ENCODE data around the gene ARMC2. TPM values are rescaled to one million over a fixed set of nuclear protein-coding genes. Genes with fewer than 3 reads are reported as not detected.
"Not testable (repeated sequence)": the region's sequence is repeated elsewhere in the genome, so short reads cannot be mapped to it uniquely, and the experiment has no call there.

ARMC2 gene
- total RNA-seq, 4 donors from 2014 or later, result 0.27 to 4.1 (median 1.2) TPM

DNA sequence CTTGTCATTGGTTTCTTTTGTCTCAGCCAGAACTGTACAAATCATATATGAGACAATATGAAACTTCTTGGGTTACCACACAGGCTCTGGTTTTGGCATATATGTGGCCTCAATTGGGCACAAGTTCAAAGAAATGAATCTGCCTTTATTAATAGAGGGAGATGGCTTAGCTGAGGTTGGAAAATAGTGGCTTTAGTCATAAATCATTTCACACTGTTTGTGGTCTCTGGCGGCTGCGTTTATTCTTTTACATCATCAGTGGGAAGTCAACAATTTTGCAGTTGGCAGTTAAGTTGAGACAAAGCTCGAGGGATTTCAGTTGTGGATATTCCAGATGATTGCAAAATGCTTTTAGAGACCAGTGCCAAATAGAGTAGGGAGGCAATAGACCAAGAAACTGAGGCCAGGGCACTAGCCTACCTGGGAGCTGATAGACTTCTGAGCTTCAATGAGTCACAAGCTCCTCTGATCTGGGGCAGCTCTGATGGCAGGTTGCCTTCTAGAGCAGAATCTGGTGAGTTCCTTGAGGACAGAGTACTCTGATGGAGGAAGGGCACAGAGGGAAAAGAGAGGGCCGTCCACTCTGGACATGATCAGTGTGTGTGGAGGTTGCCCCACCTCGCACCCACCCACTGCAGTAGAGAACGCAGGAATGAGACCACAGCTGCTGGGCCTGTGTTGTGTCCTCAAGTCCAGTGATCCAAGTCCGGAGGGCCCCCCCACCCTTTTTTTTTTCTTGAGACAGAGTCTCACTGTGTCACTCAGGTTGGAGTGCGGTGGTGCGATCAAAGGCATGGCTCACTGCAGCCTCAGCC, 73.5 kb downstream of the ARMC2 start:
- H3K27me3 ChIP-seq, result no peaks in the 10 kb centered on the region
- peak overlapping the region; percentile 10 to 65 (median 59) for H3K27ac ChIP-seq
- no peaks in the 10 kb centered on the region for H3K36me3 ChIP-seq
- intact Hi-C loops (cut with DNase I), result no loop called here
- no peak overlapping the region for H3K4me3 ChIP-seq
- H3K4me1 ChIP-seq, result peaks cover 4 to 20% (median 17%) of the 10 kb centered on the region in 3 donors
- 46 to 51% methylated on average over 7 to 8 of the region's 9 CpGs for WGBS, 2 donors
- no peaks in the 10 kb centered on the region for H3K9me3 ChIP-seq
- TF ChIP-seq POLR2A (IDR thresholded peaks at IDR 0.05), result no peak
- DNase-seq, result no peak

DNA sequence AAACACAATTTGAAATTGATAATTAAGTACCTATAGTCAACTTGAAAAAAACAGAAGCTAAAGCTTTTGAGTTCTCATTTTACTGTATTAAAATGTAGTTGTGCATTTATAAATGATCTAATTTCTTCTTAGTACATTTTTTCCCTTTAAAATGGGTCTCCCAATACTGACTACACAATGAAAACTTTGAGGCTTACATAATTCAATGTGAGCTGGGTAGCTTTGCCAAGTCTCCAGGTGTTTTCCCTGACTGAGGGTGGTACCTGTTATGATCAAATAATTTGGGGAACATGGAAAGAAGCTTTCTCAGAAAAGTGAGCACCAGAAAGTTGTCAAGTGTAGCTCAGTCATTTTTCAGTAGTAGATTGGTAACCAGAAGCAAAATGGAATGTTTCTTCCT, 74.3 kb downstream of the ARMC2 start:
- no peak for TF ChIP-seq POLR2A (IDR thresholded peaks at IDR 0.05)
- TF ChIP-seq, protein P1, sequence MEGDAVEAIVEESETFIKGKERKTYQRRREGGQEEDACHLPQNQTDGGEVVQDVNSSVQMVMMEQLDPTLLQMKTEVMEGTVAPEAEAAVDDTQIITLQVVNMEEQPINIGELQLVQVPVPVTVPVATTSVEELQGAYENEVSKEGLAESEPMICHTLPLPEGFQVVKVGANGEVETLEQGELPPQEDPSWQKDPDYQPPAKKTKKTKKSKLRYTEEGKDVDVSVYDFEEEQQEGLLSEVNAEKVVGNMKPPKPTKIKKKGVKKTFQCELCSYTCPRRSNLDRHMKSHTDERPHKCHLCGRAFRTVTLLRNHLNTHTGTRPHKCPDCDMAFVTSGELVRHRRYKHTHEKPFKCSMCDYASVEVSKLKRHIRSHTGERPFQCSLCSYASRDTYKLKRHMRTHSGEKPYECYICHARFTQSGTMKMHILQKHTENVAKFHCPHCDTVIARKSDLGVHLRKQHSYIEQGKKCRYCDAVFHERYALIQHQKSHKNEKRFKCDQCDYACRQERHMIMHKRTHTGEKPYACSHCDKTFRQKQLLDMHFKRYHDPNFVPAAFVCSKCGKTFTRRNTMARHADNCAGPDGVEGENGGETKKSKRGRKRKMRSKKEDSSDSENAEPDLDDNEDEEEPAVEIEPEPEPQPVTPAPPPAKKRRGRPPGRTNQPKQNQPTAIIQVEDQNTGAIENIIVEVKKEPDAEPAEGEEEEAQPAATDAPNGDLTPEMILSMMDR (IDR thresholded peaks at IDR 0.05), result no peak
- Histone ChIP-seq H3K27ac (peak overlapping the region in 2 of 4 donors; percentile 44 to 62), H3K36me3 (no peaks in the 10 kb centered on the region), H3K27me3 (no peaks in the 10 kb centered on the region), H3K9me3 (no peaks in the 10 kb centered on the region), H3K4me1 (peaks cover 4 to 20% (median 17%) of the 10 kb centered on the region in 3 donors), H3K4me3 (no peak overlapping the region)
- intact Hi-C loops (cut with DNase I), result no loop called here
- DNase-seq, result no peak

DNA sequence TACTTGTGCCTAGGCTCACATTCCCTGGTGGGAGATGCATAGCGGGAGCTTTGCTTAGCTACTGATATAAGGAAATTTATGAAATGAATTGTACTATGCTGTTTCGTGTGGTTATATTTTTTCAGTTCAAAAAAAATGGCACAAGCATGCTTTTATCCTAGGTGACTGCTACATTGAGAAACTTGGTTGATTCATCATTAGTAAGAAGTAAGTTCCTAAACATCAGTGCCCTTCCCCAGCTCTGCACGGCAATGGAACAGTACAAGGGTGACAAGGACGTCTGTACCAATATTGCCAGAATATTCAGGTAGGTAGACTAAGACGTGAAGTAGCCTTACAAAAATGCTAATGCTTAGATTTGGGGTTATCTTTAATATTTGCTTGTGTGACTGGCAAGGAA, 79.7 kb downstream of the ARMC2 start:
- Histone ChIP-seq H3K4me3 (no peak overlapping the region), H3K36me3 (no peaks in the 10 kb centered on the region), H3K9me3 (no peaks in the 10 kb centered on the region), H3K27ac (no peak overlapping the region), H3K4me1 (no peaks in the 10 kb centered on the region), H3K27me3 (no peaks in the 10 kb centered on the region)
- intact Hi-C loops (cut with DNase I), result no loop called here
- TF ChIP-seq, protein P1 (IDR thresholded peaks at IDR 0.05), result no peak
- TF ChIP-seq POLR2A (IDR thresholded peaks at IDR 0.05), result no peak
- WGBS, 2 donors, result 78 to 83% methylated on average over 5 of the region's 5 CpGs
- DNase-seq, result no peak

- no peaks in the 10 kb centered on the region for H3K4me1 ChIP-seq
- WGBS, 2 donors, result 87 to 100% methylated on average over 4 of the region's 4 CpGs
- no peaks in the 10 kb centered on the region for H3K36me3 ChIP-seq
- H3K4me3 ChIP-seq, result no peak overlapping the region
- intact Hi-C loops (cut with DNase I), result no loop called here
- TF ChIP-seq, protein P1 (IDR thresholded peaks at IDR 0.05), result no peak
- no peak for TF ChIP-seq POLR2A (IDR thresholded peaks at IDR 0.05)
- no peak overlapping the region for H3K27ac ChIP-seq
- no peaks in the 10 kb centered on the region for H3K27me3 ChIP-seq
- no peaks in the 10 kb centered on the region for H3K9me3 ChIP-seq
- no peak for DNase-seq
Measured at GRCh38 chr6:108928650-108929049, 80.4 kb downstream of the ARMC2 start.

DNA sequence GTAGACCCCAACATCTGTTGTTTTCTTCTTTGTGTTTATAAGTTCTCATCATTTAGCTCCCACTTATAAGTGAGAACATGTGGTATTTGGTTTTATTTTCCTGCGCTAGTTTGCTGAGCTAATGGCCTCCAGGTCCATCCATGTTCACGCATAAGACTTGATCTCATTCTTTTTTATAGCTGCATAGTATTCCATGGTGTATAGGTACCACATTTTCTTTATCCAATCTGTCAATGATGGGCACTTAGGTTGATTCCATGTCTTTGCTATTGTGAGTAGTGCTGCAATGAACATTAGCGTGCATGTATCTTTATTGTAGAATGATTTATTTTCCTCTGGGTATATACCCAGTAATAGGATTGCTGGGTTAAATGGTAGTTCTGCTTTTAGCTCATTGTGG, 82.9 kb downstream of the ARMC2 start:
- WGBS, 2 donors, result 94 to 97% methylated on average over 3 of the region's 3 CpGs
- H3K4me1 ChIP-seq, result not testable (repeated sequence)

DNA sequence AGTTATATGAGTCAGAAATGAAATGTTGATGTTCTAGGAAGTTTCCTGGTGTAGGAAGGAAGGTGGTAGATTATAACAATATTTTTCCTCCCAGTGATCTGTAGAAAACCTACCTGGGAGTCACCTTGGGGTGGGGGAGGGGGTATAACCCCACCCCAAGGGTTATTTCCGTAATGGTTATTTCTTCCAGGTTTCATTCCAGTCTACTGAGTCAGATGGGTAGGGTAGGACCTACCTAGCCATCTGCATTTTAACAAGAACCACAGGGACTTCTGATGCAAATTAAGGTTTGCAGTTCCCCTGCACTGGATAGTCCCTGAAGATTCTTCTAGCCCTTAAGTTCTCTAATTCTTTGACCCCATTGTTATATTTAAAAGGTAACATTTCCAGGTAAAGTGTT, 88.9 kb downstream of the ARMC2 start:
- no peak for DNase-seq
- Histone ChIP-seq H3K9me3 (no peaks in the 10 kb centered on the region), H3K4me3 (no peak overlapping the region), H3K27ac (no peak overlapping the region), H3K4me1 (peaks cover 0 to 20% (median 6%) of the 10 kb centered on the region in 3 donors), H3K27me3 (no peaks in the 10 kb centered on the region), H3K36me3 (no peaks in the 10 kb centered on the region)
- 57 to 88% methylated on average over 1 of the region's 1 CpG for WGBS, 2 donors
- intact Hi-C loops (cut with DNase I), result no loop called here
- no peak for TF ChIP-seq POLR2A (IDR thresholded peaks at IDR 0.05)
- TF ChIP-seq, protein P1 (IDR thresholded peaks at IDR 0.05), result no peak

More for the DNA sequence above, 82.9 kb downstream of the ARMC2 start:
- H3K27ac ChIP-seq; H3K36me3 ChIP-seq; H3K4me3 ChIP-seq; H3K27me3 ChIP-seq; intact Hi-C loops (cut with DNase I); DNase-seq; H3K9me3 ChIP-seq: not testable (repeated sequence)

Data from esophagus squamous epithelium (tissue), 5 donors.